GM18858 (cell line): ENCODE results near the gene PRSS27.

Experiments used
- ATAC-seq: cut with Tn5 transposase; IDR thresholded peaks from one replicate; pipeline ENCODE4 v1.9.1; 2021; ENCODE audit not compliant: unreplicated experiment

The PRSS27 gene

GRCh38 chr16:2752035-2752849 lies 32.2 kb upstream of the PRSS27 start, which contains the start of gene SRRM2:
Gene SRRM2 (plus strand): TSS chr16:2752638. CDS start chr16:2756365, 3,727 bp downstream.
- ATAC-seq: peak; percentile 74

- peak; percentile 7 for ATAC-seq
Observed at GRCh38 chr16:2751577-2752034, 31.6 kb upstream of the PRSS27 start.

GRCh38 chr16:2749936-2750335 lies 29.9 kb upstream of the PRSS27 start:
- ATAC-seq: no peak

GRCh38 chr16:2749476-2749875 lies 29.5 kb upstream of the PRSS27 start:
- no peak for ATAC-seq

DNA sequence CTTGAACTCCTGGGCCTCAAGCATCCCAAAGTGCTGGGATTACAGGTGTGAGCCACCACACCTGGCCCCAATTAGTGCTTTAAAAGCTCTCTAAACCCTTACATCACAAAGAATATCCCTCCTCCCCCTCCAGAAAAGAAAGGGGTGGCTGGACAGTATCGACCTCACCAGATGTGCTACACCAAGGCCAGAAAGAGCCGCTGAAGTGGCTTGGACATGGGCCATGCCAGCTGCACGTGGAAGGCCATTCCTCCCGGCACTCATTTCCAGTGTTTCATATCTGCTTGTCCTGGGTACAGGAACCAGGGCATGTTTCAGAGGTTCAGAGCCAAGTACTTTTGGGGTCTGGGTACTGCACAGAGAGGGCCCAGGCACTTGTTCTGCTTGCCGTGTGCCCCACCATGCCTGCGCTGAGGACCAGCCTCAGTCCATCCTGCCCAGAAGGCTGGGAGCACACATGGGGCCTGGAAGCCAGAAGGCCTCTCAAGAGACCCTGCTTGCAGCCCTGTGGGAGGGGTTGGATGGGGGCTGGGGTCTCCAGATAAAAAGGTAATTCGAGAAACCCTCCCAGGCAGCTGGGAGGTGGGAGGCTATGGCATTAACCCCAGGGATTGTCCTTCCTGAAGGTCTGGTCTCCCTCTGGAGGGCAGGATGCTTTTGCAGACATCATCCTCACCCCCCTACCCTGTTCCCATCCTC lies 28.9 kb upstream of the PRSS27 start:
- no peak for ATAC-seq

DNA sequence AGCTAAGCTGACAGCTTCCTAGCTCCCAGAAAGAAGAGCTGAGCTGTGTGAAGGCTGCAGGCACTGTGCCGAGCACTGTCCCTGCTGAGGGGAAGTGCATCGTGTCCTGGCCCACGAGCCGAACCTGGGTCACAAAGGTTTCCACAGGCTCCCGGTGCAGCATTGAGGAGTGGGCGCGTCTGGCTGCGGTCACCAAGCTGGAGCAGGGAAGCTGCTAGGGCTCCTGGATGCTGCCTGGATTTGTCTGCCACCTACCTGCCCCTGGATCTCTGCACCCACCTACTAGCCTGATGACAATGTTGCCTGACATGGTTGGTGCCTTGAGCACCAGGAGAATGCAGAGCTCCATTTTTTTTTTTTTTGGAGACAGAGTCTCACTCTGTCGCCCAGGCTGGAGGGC lies 25.9 kb upstream of the PRSS27 start:
- ATAC-seq: no peak

DNA sequence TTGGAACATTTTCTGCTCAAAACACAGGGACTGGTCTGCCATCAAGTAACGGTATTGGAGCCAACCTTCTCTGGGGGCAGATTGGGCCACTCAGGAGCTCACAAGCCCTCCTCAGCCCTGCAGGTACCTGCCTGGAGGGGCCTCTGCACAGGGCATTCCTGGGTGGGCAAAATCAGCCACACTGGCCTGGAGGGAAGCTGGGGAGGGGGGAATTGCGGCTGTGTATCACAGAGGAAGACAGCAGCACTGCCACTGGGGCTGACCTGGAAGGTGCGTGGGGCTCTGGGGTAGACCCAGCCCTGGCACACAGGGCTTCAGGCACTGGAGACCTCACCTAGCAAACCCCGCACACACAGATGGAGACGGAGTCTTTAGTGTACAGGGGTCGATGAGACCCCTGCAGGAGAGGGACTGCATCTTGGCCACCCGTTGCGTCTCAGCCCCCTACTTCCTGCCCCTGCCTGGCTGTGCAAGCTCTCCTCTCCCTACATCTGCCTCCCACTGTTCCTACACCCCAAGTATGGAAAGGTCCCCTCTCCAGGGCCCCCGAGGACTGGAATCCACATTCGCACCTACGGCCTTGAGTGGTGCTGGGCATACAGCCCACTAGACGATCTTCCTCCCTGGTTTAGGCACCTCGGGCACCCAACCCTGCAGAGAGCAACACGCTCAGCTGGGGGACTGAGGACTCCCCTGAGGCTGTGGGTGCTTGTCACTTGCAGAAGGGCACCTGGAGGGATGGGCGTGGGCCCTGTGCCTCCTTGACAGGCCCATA lies 25.3 kb upstream of the PRSS27 start:
- ATAC-seq: no peak

DNA sequence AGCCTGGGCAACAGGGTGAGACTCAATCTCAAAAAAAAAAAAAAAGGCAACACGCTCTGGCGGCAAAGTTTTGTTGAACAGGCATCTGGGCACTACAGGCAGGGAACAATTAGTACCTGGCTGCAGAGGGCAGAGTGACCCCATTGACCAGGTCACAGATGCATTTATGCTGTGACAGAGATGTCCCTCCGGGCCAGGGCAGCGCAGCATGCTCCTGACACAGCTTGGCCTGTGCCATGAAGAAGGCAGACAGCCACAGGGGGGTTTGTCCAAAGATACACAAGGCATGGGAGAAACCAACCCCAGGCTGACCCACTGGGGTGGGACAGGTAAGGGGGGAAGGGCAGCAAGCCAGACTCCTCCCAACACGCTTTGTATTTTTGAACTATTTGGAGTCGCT lies 24.7 kb upstream of the PRSS27 start:
- ATAC-seq: no peak

DNA sequence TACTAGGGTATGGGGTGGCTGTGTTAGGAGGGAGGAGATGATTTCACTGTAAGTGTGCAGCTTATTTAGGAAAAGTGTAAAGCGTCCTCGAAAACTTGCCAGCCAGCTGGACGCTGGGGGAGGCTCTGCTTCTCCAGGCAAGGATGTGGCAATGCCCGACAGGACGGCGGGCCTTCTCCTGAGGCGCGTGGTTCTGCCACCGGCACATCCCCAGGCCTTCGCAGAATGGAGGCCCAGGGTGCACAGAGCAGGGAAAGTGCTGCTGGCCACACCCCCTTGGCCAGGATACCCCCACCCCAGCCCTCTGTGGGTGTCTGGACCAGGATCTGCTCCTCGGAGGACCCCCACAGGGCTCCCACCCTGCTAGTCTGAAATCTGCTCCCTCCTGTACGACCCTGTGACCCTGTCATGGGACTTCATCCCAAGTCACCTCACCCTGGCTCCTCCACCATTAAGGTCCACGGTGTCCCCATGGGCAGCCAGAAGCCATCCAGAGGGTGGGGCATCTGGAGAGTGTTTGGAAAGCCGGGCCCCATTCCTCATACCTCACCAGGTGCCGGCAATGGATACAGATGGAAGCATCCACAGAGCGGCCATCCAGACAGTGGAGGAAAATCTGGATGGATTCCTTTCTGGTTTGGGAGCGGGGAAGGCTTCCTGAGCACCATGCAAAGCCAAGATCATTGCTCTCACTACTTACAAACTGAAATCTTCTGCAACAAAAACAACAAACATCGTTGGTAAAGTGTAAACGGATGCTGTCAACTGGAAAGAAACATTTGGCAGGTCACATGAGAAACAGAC lies 23.2 kb upstream of the PRSS27 start:
- no peak for ATAC-seq

DNA sequence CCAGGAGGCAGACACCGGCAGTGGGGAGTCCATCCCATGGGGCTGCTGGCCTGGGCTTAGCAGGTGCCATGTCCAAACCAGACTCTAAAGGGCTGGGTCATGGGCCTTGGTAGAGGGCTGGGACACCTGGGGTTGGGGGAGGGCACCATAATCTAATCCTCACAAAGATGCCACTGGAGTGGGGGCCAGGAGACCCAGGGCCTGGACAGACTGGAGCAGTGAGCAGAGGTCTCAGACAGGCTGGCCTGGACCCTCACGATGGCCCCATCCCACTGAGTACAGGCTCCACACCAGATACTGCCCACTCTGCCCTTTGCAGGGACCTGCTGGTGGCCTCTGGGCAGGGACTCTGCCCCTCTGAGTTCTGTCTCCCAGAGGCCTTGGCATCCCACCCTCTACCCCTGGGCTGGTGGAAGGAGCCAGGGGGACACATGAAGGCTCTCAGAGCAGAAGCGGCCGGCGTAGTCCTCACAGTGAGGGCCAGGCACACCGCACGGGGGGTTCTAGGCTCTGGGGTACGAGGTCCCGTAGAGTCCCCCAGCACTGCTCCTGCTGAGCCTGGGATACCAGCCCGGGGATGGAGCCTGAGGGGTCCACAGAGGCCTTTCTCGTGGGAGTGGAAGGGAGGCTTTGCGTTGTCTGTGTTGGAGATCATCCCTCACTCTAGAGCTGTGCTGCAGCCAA lies 22.4 kb upstream of the PRSS27 start:
- no peak for ATAC-seq

GRCh38 chr16:2741168-2741567 lies 21.1 kb upstream of the PRSS27 start:
- ATAC-seq: no peak

DNA sequence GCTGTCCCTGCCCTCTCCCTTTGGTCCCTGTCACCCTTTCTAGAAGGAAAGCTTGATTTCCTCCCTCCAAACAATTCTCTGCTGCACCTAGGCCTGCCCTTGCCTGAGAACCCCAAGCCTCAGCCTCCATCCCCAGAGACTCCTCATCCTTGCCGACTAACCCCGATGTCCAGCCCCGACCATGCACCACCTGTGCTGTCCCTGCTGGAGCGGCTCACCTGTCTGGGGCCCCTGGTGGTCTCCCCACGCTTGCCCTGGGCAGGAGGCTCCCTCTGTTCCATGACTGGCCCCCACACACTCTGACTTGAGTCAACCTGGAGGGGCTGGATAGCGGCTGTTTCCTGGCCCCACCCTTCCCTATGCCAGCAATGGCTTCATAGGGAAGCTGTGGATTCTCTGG lies 20.5 kb upstream of the PRSS27 start:
- no peak for ATAC-seq

DNA sequence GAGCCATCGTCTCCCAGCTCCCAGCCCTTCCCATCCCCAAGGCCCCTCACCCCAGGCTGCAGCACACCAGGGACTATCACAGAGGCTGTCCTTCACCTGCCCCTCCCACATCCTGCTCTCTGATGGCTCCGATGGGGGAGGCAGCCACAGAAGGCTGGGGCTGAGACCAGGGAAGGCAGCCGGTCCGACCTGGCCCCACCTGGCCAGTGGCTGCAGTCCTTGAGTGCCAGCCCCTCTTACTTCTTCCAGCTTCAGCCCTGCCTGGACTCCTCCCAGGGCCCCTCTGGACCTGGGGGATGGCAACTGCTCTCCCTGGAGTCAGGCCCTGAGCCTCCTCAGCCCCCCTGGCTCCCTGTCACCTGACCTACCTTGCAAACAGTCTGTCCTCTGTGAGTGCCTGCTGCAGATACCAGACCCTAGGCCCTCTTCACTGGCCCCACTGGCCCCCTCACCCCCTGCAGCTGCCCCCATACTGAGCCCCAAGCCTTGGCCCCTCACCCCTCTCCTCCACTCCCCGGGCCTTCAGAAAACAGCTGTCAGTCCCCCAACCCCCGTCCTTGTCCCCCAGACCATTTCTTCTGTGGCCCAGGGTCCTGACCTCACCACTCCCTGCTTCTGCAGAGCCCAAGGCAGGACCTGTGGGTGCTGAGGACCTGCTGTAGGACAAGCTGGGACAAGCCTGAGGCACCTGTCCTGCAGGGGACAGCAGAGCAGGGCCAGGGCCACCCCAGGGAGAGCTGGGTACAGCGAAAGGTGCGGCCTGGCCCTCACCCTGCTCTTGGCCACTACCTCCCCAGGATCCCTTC lies 19.8 kb upstream of the PRSS27 start:
- no peak for ATAC-seq

DNA sequence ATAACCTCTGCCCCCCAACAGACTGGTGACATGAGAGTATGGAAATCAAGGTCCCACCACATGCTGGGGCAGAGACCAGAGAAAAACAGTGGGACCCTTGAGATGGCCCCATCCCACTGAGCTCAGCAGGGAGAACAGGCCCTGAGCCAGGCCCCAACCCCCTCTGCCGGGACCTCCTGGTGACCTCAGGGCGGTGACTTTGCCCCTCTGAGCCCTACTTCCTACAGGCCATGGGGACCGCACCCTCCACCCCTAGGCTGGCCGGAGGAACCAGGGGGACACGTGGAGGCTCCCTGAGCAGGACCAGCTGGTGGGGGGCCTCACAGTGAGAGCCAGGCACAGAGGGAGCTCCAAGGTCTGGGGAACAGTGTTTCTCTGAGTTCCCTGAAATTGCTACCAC lies 18.6 kb upstream of the PRSS27 start:
- ATAC-seq: no peak

GRCh38 chr16:2737895-2738418 lies 17.9 kb upstream of the PRSS27 start:
- ATAC-seq: no peak

DNA sequence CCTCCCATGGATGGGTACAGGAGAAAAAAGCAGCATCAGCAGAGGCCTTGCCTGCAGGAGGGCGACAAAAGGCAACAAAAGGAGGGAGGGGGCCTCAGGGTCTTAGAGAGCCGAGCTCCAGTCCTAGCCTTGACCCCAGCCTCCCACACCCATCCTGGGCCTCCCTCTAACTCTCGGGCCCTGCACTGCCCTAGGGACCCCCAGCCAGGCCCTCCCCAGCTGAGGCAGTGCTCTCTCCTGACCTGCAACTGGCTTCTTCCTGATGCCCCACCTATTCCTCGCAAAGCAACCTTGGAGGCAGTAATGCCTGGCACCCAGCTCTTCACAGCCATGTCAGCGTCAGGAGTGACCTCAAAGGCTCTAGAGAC lies 17.2 kb upstream of the PRSS27 start:
- no peak for ATAC-seq

DNA sequence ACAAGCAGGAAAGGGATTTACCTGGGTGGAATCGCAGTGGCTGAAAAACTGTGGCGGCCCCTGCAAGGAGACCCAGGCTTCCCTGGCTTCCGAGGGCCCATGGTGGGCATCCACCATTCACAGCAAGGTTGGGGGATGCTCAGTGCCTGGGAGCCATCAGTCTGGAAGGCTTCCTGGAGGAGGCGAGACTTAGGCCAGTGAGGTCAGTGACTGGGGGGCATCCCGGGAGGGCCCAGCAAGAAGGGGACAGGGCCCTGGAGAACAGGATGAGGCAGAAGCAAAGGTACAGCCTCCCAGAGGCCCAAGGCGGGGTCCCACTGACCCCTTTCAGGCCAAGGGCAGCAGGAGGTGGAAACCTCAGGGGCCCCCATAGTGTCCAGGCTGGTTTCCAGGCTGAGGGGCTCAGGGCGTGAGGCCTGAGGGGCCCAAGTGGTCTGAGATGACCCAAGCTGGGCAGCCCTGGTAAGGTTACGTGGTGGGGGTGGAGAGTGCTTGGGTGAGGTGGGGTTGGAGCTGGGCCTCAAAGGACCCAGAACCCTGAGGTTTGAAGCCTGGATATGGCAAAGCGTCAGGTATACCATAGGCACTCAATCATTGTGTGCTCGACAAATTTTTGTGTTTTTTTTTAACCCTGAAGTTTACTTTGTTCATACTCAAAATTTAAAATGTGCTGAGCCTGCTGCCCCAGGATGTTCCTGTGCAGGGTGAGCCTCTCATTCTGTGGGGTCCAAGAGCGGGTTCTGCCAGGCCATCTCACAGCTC lies 16.6 kb upstream of the PRSS27 start:
- no peak for ATAC-seq

- ATAC-seq: no peak
Observed at GRCh38 chr16:2734844-2735515, 15.0 kb upstream of the PRSS27 start.
